ENCODE data around the gene GALNT9.
"Not testable (repeated sequence)": the region's sequence is repeated elsewhere in the genome, so short reads cannot be mapped to it uniquely, and the experiment has no call there.

GALNT9 gene

DNA sequence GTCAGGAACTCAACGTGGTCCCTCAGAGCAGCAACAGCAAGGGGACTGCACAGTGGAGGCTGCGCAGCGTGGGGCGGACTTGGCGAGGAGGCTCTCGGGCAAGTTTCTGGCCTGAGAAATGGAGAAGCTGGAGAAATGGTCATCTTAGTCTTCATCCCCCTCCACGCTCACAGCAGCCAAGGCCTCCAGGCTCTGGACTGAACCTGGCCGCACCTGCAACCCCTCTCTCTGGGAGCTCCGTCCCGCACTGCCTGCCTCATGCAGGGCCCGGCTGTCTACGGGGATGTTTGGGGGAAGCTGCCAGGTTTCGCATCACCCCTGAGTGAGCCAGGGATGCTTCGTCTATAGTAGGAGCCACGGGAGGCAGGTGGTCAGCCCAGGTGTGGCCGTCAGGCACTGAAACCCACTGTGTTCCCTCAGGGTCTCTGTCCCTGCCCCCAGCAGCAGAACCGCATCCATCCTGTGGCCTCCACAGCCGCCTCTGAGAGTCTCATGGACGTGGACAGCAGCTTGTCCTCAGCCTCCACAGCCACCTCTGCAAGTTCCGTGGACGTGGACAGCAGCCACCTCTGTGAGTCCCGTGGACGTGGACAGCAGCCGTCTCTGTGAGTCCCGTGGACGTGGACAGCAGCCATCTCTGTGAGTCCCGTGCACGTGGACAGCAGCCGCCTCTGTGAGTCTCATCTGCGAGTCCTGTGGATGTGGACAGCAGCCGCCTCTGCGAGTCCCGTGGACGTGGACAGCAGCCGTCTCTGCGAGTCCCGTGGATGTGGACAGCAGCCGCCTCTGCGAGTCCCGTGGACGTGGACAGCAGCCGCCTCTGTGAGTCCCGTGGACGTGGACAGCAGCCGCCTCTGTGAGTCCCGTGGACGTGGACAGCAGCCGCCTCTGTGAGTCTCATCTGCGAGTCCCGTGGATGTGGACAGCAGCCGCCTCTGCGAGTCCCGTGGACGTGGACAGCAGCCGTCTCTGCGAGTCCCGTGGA lies 29.1 kb upstream of the GALNT9 start:
- not testable (repeated sequence) for DNase-seq

DNA sequence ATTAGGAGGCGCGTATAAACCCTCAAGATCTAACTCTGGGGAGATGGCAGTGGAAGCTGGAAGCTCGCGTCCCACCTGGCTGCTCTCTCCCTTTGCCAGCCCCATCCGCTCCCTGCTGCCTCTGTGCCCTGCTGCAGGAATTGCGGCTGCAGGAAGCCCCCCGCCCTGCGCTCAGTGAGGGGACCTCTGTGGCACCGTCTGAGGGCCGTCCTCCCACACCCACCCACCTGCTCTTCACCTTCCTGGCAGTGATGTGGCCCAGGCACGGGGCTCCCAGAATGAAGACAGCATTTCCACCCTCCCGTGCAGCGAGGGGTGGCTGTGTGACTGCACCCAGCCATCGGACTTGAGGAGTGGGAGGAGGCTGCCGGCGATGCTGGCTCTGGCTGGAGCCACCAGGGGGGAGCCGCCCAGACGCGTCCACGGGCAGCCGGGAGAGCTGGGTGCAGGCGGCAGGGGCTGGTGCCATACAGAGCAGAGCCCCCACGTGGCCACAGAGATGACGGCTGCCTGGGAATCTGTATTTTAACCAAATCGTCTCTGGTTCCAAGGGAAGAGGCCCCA lies 28.3 kb upstream of the GALNT9 start:
- DNase-seq: no peak

DNA sequence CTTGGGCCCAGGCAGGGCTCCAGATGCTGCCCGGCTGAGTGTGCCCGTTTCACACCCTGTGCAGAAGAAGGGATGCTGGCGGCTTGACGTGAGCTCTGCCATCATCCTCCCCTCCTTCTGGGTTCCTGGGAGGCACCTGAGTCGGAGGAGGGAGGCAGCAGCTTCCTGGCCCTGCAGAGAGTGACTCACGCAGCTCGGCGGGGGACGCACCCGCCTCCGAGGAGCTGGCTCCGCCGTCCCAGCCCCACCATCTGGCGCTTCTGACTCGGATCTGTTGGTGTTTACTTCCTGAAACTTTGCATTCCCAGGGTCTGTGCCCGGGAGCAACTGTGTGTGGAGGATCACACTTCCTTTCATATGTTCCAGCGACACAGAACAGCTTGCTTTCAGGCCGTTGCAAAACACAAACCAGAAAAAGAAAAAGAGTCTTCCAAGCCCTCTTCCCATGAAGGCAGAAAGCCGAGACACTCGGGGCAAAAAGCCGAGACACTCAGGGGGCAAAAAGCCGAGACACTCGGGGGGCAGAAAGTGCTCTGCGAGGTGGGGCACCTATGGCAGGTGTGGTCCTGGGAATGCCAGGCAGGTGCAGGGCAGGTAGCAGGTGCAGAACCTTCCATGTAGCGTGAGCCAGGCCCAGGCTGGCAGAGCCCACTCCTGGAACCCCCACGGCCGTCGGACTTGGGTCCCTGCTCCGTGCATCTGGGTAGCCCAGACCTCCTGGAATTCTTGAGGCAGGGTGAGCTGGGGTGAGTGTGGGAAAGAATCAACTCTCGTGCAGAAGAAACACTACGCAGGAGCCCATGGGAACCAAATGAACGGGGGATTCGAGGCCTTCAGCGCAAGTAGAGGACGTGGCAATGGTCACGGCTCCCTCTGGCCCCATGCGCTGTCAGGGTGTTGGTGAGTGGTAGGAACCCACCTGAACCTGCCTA lies 27.6 kb upstream of the GALNT9 start:
- DNase-seq: no peak

DNA sequence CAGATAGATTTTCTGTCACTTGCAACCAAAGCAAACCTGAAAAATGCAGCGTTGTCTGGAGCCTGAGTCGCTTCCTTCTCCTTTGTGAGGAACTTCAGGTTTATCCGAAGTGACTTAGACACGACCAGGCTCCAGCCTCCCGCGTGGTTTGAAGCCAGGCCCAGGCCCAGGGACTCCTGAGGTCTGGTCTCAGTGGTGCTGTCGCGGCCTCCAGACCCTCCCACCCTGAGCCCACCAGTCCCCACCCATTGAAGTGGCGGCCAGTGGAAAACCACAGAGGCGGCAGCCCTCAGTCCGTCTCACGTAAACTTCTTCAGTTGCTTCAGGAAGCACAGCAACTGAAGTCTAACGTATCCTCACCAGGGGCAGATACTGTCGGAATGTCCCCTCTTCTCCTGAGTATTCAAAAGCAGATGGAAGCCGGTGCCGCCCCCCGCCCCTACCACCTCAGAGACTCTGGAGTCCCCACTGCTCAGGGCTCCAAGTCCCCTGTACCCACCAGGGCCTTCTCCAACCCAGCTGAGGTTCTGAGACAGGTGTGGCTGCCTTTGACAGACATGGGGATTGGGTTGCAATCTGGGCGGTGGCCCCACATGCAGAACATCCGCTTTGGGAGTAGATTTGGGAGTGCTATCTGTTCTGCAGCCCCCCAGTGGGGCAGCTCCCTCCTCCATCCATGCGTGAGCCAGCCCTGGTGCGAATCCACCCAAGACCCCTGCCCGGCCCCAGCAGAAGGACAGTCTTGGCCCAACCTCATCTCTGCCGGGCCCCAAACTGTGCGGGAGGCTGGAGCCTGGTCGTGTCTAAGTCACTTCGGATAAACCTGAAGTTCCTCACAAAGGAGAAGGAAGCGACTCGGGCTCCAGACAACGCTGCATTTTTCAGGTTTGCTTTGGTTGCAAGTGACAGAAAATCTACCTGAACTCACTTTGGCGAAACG lies 26.6 kb upstream of the GALNT9 start:
- no peak for DNase-seq

DNA sequence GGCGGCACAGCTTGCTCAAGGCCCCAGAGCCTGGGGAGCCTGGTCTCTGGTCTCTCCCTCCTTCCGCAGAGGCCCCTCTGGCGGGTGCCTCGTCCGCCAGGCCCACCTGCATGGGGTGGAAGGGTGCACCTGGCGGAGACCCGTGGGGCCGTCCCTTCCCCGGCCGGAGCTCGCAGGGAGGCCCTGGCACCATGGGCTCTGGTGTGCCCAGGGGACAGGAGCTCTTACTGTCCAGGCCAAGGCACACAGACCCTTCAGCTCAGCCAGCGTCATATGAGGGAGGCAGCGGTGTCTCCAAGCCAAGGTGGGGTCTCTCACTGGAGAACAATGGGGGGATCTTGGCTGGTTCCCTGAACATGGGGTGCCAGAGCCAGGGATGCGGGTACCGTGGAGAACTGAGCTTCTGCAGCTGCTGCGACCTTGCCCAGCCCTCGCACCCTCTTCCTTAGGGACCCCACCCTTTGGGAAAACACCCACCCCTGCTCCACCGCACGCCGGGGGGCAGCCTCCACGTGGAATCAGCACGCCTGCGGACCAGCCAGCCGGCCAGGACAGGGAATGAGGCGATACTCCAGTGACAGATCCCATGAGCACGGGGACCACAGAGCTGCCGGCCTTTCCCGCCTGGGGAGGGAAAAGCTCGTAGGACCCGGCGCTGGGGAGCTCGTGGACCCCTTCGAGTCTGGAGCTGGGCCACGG lies 25.7 kb upstream of the GALNT9 start:
- DNase-seq: no peak

DNA sequence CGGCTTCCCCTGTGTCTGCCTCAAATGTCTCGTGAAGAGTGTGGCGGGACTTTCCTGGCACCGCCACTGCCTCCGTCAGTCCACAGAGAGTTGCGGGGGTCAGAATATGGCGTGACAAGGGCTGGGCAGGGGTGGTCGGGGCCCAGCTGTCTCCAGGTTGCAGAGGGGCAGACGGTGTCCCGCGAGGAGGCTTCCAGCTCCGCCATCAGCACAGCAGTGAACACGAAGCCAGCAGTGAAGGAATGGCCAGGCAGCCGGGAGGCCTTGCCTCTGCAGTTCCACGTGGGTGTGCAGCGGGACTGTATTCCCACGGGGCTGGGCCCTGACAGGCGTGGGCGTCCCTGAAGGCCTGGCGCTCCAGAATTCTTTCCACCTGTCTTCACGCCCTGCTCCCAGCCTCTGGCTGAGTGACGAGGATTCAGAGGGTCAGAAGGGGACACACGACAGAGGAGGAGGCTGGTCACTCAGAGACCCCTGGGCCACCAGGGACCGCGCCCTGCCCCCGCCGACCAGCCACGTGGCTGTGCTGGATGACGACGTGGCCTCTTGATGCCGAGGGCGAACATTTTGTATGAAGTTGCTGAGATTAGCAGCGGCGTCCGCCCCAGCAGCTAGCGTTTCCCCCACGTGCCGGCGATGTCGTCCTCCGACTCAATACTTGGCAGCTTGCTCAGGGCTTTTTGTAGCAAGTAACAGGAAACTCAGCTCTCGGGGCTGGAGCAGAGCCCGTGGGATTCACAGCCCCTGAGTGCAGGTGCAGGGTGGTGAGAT lies 25.0 kb upstream of the GALNT9 start:
- no peak for DNase-seq

DNA sequence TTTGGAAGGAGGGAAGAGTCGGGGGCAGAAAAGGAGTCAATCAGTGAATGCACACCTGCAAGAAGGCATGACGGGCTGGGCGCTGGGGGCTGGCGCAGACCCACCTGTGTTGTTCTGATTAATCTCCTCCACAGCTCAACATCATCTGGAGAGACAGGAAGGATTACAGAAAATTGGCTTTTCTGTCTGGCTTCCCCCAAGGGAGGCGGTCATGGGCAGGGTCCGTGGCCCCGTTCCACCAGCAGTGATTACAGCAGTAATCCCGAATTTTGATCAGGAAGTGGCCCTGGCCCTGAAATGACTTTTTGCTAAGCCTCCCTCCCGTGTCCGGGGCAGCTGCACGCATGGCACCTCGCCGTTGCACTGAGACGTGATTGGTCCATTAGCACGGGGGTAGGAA lies 24.4 kb upstream of the GALNT9 start:
- DNase-seq: no peak

DNA sequence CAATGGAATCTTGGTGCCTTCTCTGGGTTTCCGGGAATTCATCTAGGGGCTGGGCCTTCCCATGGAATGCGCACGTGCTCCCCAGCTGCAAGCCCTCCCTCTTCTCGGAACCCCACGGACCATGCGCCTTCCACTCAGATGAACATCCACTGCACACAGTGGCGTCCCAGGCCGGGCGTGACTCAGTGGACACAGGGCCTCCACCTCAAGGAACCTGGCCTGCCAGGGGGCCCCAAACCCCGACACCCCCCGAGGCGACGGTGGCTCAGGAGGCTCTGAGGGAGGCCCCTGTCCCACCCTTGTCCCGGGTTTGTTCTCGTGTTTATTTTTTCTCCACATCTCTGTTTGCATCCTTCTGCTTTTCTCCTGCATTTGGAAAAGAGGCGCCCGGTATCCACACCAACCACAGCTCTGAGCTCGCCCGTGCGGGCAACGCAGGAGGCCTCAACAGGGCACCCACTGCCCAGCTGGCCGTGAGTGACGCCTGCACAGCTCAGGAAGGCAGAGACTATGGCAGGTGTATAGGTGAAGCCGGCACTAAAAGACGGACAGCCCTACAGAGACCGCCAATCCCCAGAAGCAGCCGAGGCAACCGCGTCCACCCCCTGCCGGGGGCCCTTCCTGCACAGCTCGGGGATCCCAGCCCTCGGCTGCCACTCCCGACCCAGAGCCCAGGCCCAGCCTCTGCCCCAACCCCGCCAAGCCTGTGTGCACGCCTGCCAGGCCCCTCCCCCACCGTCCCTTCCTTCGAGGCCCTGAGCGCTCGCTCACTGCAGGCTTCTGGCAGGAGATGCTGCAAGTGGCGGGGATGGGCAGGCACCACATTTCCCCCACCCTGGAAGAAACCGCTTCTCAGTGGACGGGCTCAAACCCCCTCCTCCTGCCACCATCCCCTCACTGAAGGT lies 23.8 kb upstream of the GALNT9 start:
- DNase-seq: no peak

DNA sequence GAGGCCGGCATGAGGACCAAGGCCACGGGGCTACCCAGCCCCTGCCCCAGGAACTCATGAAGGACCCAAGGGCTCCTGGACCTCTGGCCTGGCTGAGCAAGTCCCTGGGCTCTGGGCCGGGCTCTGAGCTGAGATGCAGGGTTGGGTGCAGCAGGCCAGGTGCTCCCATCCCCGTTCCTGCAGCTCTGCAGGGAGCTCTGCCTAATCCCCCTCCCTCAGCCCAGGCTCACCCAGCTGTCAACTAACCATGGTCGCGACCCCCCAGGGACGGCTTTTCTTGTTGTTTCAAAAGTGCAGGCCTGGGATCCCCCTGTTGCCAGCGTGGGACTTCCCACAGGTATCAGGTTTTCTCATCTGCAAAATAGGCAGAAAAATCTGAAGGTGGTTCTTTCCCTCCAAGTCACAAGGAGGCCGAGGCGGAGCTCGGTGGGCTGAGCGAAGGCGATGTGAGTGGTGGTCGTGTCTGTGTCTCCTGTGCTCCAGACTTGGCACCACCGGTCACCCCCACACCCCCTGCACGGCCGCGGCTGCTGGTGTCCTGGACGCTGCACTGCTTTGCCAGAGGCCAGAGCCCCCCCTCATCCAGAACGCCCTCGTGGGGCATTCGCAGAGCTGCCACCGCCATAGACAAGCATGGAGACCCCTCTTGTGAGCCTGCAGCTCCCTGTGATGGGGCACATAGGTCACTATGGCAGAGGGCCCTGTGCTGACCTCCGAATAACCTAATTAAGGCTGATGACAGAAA lies 22.5 kb upstream of the GALNT9 start:
- DNase-seq: no peak

DNA sequence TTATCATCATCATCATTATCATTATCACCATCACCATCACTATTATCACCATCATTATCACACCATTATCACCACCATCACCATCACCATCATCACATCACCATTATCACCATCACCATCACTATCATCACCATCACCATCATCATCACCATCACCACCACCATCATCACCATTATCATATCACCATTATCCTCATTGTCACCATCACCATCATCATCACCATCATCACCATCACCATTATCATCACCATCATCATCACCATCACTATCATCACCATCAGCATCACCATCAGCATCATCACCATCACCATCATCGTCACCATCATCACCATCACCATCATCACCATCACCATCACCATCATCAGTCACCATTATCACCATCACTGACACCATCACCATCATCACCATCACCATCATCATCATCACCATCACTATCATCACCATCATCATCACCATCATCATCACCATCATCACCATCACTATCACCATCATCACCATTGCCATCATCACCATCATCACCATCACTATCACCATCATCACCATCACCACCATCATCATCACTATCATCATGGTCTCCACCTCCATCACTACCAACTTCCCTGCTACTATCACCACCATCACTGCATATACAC lies 20.2 kb upstream of the GALNT9 start:
- no peak for DNase-seq

DNA sequence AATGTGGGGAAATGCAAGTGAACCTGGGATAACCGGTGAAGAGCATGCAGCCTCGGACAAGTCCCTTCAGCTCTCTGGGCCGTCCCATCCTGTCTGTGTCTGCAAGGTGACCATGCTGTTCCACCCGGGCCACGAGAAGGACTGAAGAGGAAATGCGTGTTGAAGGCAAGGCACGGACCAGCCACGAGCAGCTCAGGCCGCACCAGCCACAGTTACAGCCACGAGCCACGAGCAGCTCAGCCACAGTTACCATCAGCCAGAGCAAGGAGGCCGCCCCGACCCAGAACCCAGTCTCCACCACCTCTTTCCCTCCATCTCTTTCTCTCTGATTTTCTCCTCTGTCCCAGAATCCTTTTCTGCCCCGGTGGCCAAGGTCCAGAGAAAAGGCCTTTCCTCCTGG lies 18.8 kb upstream of the GALNT9 start:
- DNase-seq: no peak

DNA sequence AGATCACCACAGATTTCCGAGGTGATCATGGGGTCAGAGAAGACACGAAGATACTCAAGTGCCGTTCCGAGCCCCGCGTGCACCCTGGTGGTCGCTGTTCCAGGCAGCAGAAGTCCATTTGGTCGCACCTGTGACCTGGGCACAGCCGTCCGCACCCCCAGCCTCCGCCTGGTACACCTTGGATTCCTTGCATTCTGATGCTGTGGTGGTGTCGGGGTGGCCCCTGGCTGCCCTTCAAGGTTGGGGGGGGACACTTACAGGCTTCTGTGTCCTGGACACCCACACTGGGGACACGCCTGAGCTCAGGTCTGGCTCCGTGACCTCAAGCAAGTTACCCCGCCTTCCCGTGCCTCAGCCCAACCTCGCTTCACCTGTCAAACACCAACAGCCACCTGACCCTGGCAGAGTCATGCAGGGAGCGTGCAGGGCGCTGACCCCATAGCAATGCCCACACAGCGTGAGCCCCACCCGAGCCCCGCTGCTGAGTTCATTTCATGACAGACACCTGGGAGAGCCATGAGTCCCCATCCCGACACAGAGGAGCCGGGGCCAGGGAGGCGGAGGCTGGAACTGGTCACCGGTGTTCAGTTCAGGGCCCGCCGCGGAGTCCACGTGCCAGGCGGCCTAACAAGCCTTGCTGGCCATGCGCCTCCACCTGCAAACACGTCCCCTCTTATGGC lies 17.9 kb upstream of the GALNT9 start:
- no peak for DNase-seq

DNA sequence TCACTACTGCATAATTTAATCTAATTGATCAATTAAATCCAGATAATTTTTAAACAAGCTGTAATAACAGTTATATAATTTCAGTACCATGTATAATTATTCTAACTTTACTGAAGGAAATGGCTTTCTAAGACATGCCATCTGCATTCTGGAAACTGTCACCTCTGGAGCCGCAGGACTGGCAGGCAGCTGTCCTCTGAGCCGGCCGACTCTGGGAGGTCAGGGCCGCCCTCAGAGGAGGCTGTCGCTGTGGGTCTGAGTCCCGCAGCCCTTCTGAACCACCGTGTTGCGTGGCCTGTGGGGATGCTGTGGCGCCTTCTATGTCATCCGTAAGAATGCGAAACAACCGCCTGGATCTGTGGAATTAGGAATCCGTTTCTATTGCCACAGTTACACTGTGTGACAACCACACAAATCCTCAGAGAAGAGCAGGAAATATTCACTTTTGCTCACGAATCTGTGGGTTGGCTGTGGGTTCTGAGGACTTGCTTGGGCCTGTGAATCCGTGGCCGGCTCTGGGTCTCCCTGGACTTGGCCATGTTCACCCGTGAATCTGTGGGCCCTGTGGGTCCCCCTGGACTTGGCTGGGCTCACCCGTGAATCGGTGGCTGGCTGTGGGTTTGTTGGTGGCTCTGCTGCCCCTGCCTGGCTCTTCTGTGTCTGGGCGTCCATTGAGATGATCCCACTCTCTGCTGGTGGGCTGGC lies 17.2 kb upstream of the GALNT9 start:
- DNase-seq: peak; percentile 10

DNA sequence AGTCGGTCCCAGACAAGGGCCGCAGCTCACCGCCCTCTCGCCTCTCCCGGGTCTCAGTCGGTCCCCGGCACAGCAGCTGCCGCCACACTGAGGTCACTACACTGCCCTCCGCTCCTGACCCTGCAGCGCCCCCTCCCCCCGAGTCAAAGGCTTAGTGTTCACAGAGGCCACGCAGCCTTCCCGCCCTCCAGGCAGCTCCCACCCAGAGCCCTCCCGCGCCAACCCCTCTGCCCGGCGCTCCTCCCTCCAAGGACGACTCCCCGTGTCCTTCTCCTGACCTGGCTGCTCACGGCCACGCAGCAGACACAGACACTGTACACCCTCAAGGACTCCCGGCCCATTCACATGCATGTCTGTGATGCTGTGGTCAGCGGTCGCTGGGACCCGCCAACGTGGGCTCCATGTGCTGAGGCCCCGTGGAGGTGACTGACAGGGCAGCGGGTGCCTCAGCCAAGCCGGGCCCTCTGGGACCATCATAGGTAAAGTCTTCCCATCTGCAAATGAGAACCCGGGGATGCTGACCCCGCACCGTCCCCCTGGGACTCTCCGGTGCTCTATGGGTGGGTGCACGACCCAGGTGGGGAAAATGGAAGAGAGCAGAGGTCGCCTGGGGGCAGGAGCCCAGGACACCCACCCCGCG lies 16.3 kb upstream of the GALNT9 start:
- DNase-seq: no peak

DNA sequence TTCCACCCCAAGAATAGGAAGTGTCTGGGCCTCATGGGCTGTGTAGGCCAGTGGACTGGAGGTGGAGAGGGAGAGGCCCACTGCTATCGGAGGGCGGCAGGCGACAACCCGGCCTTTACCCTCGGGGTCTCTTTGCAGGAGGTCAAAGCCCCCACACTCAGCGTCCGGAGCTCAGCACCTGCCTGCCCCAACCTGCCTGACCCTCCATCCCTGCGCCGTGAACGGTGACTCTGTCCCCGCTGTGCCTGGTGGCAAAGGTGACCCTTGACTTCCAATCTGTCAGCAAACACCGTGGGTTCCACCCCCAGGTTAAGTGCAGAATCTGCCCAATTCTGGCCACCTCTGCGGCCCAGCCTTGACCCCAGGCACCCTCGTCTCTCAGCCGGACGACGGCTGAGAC lies 15.7 kb upstream of the GALNT9 start:
- DNase-seq: no peak

DNA sequence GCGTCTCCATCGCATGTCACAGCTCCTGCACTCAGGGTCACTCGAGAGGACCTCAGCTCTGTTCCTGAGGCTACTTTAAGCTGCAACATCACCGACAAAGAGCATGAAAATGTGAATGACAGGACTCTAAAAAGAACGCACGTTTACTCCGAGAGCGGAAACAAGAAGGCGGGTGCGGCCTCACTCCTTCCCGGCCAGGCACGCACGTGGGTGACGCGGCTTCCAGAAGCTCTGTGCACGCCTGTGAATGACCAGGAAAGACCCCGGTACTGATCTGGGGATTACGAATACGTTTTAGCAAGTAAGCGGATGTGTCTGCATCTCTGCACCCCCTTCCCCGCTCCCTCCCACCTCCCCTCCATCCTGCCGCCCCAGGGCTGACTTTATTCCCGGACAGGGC lies 15.2 kb upstream of the GALNT9 start:
- DNase-seq: no peak

DNA sequence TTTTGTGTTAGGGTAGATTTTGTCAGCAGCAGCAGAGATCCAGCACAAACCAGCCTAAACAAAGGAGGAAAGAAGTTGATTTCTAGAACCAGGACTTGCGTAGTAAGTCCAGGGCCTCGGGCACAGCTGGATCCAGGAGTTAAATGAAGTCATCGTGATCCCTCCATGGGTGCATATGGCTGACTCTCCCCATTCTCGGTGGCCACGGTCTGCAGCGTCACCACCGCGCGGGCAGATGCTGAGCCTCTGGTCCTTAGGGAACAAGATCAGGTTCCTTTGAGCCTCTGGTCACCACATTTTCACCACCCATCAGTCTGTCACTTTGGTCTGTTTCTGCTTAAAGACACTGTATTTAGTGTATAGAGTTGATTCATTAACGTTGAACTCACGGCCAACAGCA lies 14.8 kb upstream of the GALNT9 start:
- DNase-seq: no peak
